Endodermal cell (in vitro differentiated cells): Measurements from ENCODE around the gene INPP4A. TPM values are rescaled to one million over a fixed set of nuclear protein-coding genes. Genes with fewer than 3 reads are reported as not detected.

Experiments
- DNase-seq: peaks from one replicate; pipeline ENCODE4 v3.0.0-alpha.2; 2017
- H3K27ac ChIP-seq: 2 replicates; pipeline ENCODE4 v1.5.1; 2013; ENCODE audit warnings: mild to moderate bottlenecking, low read depth, low read length, moderate library complexity
- H3K27me3 ChIP-seq: 2 replicates; pipeline ENCODE4 v1.6.1; 2013; ENCODE audit warnings: mild to moderate bottlenecking, low read length, moderate library complexity; ENCODE audit not compliant: insufficient read depth, control insufficient read depth, poor library complexity, severe bottlenecking
- H3K36me3 ChIP-seq: 2 replicates; pipeline ENCODE4 v1.7.0; 2013; ENCODE audit warnings: mild to moderate bottlenecking, low read length, moderate library complexity; ENCODE audit not compliant: control insufficient read depth, insufficient read depth
- H3K4me1 ChIP-seq: one replicate; pipeline ENCODE4 v1.7.0; 2013; ENCODE audit warnings: low read length; ENCODE audit not compliant: control insufficient read depth, insufficient read depth
- H3K4me3 ChIP-seq: 2 replicates; pipeline ENCODE4 v1.5.1; 2013; ENCODE audit warnings: mild to moderate bottlenecking, low read length, moderate library complexity
- H3K9ac ChIP-seq: 2 replicates; pipeline ENCODE4 v1.6.1; 2013; ENCODE audit warnings: mild to moderate bottlenecking, low read length, moderate library complexity; ENCODE audit not compliant: poor library complexity, severe bottlenecking; ENCODE audit errors: extremely low read depth
- H3K9me3 ChIP-seq: 2 replicates; pipeline ENCODE4 v1.6.1; 2013; ENCODE audit warnings: mild to moderate bottlenecking, low read length, moderate library complexity; ENCODE audit not compliant: control insufficient read depth
- H3K27ac Mint-ChIP-seq: 2 replicates; pipeline ENCODE4 v1.8.0; 2020; ENCODE audit warnings: mixed read lengths
- H3K27me3 Mint-ChIP-seq: 2 replicates; pipeline ENCODE4 v1.8.0; 2021; ENCODE audit warnings: mild to moderate bottlenecking, mixed read lengths; ENCODE audit not compliant: insufficient read depth
- H3K36me3 Mint-ChIP-seq: 2 replicates; pipeline ENCODE4 v1.8.0; 2020; ENCODE audit warnings: low read depth, mixed read lengths
- H3K4me1 Mint-ChIP-seq: 2 replicates; pipeline ENCODE4 v1.8.0; 2020; ENCODE audit warnings: mixed read lengths
- H3K4me3 Mint-ChIP-seq: 2 replicates; pipeline ENCODE4 v1.8.0; 2020; ENCODE audit warnings: mild to moderate bottlenecking, moderate library complexity, mixed read lengths
- H3K9me3 Mint-ChIP-seq: 2 replicates; pipeline ENCODE4 v1.8.0; 2020; ENCODE audit warnings: mild to moderate bottlenecking, mixed read lengths
- WGBS, 2 experiments: methylation state at CpG; one replicate each; pipeline versions ENCODE4 v1.1.5 to v1.1.7; 2013; ENCODE audit warnings: missing lambda C conversion rate in 2 of 2, mixed read lengths in 1 of 2; ENCODE audit not compliant: insufficient coverage in 1 of 2, insufficient read length in 1 of 2; 5-methylcytosine and 5-hydroxymethylcytosine counted together
- total RNA-seq, 2 donors: library from RNA; stranded (reverse); fragmentation: NEBNext Ultra II Directional in 1 of 2; extraction: Animal tissue kit (Norgen Biotek cat#: 25700) in 1 of 2; gene quantifications; 2 replicates in 1 of 2; 3 replicates in 1 of 2; pipeline ENCODE4 v1.2.1, GENCODE V29; 2021
- TF ChIP-seq, protein P1 (sequence below): fragments of 200-600 bp; sonication (generic); conservative IDR thresholded peaks from 2 replicates; pipeline ENCODE4 v1.5.0; 2021; ENCODE audit warnings: antibody characterized with exemption, mild to moderate bottlenecking

INPP4A gene
- total RNA-seq, 2 donors from 2014 or later = 84.9 to 94.2 TPM

DNA sequence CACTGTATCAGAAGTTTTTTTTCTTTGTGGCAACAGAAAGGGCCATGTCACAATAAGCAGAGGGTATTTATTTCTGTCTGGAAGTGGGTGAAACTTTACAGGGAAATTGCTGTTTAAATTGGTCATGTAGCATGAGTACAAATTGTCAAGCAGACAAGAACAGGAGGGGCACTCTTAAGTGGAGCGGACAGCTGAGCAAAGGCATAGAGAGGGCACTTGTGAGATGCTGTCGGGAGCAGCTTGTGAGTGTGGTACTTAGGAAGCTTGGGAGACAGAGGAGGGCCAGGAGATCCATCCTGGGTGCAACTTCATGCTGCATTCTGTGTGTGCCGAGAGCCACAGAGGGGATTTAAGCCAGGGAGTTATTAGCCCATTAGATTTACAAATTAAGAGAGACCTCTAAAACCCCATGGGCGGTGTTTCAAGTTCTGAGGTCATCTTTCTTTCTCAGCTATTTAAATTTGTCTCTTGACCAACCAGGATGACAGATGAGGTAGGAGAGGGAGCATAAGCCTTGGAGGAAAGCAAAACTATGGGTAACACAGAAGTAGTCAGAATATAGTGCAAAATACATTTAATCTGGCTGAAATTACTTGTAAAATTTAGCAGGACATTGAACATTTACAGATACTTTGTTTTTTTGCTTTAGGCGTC lies 30.4 kb downstream of the INPP4A start:
- H3K27ac ChIP-seq = no peak overlapping the region
- H3K9ac ChIP-seq = no peak overlapping the region
- Mint-ChIP-seq H3K27me3 (no peaks in the 10 kb centered on the region), H3K36me3 (peaks cover 3% of the 10 kb centered on the region), H3K4me1 (peaks cover 40% of the 10 kb centered on the region), H3K27ac (no peak overlapping the region), H3K9me3 (no peaks in the 10 kb centered on the region), H3K4me3 (no peak overlapping the region)
- no peak for DNase-seq
- H3K9me3 ChIP-seq = no peaks in the 10 kb centered on the region
- H3K27me3 ChIP-seq = no peaks in the 10 kb centered on the region
- H3K36me3 ChIP-seq = peaks cover 47% of the 10 kb centered on the region
- no peak overlapping the region for H3K4me3 ChIP-seq
- TF ChIP-seq, protein P1, sequence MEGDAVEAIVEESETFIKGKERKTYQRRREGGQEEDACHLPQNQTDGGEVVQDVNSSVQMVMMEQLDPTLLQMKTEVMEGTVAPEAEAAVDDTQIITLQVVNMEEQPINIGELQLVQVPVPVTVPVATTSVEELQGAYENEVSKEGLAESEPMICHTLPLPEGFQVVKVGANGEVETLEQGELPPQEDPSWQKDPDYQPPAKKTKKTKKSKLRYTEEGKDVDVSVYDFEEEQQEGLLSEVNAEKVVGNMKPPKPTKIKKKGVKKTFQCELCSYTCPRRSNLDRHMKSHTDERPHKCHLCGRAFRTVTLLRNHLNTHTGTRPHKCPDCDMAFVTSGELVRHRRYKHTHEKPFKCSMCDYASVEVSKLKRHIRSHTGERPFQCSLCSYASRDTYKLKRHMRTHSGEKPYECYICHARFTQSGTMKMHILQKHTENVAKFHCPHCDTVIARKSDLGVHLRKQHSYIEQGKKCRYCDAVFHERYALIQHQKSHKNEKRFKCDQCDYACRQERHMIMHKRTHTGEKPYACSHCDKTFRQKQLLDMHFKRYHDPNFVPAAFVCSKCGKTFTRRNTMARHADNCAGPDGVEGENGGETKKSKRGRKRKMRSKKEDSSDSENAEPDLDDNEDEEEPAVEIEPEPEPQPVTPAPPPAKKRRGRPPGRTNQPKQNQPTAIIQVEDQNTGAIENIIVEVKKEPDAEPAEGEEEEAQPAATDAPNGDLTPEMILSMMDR = no peak
- 81 to 100% methylated on average over 3 to 5 of the region's 5 CpGs for WGBS, 2 experiments
- peaks cover 19% of the 10 kb centered on the region for H3K4me1 ChIP-seq

DNA sequence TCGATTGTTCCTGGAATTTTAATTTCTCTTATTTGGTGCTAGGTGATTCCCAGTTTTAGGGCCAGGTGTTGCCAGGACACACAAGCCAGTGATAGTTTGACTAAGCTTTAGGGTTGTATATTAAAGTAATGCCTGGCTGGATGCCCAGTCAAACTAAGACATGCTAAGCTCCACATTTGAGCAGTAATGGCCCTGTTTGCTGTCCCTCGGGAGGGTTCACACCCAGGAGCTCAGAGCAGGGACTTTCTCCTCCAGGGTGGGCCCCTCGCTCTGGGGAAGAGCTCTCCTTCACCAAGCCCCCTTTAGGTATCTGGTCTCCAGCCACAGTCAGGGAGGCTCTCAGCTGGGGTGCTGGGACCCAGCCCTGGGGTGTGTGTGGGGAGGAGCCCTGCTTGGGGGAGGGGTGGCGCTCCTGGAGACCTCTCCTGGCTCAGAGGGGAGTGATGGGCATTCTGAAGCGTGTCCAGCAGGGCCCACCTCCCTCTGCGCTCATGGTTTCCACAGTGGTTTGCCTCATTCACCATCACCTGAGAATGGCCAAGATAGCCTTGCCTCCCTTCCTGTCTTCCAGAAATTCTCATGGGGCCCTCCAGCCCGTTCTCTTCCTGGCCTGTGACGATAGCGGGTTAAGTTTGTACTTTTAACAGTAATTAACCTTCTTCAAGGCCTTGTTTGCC lies 31.7 kb downstream of the INPP4A start:
- no peaks in the 10 kb centered on the region for H3K27me3 ChIP-seq
- Mint-ChIP-seq H3K27ac (peak overlapping the region; percentile 26), H3K9me3 (no peaks in the 10 kb centered on the region), H3K27me3 (no peaks in the 10 kb centered on the region), H3K4me3 (no peak overlapping the region), H3K36me3 (no peaks in the 10 kb centered on the region), H3K4me1 (peaks cover 50% of the 10 kb centered on the region)
- H3K4me3 ChIP-seq = no peak overlapping the region
- H3K4me1 ChIP-seq = peaks cover 21% of the 10 kb centered on the region
- H3K9me3 ChIP-seq = no peaks in the 10 kb centered on the region
- H3K36me3 ChIP-seq = peaks cover 46% of the 10 kb centered on the region
- 96 to 98% methylated on average over 8 to 9 of the region's 9 CpGs for WGBS, 2 experiments
- H3K27ac ChIP-seq = no peak overlapping the region
- no peak overlapping the region for H3K9ac ChIP-seq
- DNase-seq = no peak
- TF ChIP-seq, protein P1 = no peak

DNA sequence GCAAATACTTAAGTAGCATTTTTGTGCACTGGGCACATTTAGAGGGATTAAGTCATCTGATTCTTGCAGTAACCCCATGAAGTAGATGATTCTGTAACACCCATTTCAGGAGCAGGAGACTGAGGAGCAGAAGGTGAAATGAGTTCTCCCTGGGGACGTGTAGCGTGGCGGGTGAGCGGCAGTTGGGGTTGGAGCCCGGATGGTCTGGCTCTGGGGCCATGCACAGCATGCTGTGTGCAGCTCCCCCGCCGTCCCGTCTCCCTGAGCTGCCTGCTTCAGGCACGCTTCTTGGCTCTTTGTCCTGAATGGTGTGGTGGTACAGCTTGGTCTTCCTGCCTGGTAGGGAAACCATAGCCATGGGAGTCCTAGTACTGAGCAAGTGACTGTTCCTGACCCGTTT lies 32.4 kb downstream of the INPP4A start:
- TF ChIP-seq, protein P1 = no peak
- H3K9me3 Mint-ChIP-seq = no peaks in the 10 kb centered on the region
- H3K4me1 Mint-ChIP-seq = peaks cover 48% of the 10 kb centered on the region
- H3K4me1 ChIP-seq = peaks cover 21% of the 10 kb centered on the region
- H3K27me3 Mint-ChIP-seq = no peaks in the 10 kb centered on the region
- H3K4me3 ChIP-seq = no peak overlapping the region
- H3K27ac Mint-ChIP-seq = peak overlapping the region; percentile 26
- no peaks in the 10 kb centered on the region for H3K27me3 ChIP-seq
- peaks cover 40% of the 10 kb centered on the region for H3K36me3 ChIP-seq
- no peaks in the 10 kb centered on the region for H3K9me3 ChIP-seq
- H3K9ac ChIP-seq = no peak overlapping the region
- H3K4me3 Mint-ChIP-seq = no peak overlapping the region
- 96 to 100% methylated on average over 5 to 10 of the region's 10 CpGs for WGBS, 2 experiments
- no peak for DNase-seq
- H3K36me3 Mint-ChIP-seq = no peaks in the 10 kb centered on the region
- H3K27ac ChIP-seq = no peak overlapping the region
